ENCODE data around the gene PDE7B. TPM values are rescaled to one million over a fixed set of nuclear protein-coding genes. Genes with fewer than 3 reads are reported as not detected.

Gene PDE7B
- total RNA-seq, 1 donor from 2014 or later: 24.5 TPM

DNA sequence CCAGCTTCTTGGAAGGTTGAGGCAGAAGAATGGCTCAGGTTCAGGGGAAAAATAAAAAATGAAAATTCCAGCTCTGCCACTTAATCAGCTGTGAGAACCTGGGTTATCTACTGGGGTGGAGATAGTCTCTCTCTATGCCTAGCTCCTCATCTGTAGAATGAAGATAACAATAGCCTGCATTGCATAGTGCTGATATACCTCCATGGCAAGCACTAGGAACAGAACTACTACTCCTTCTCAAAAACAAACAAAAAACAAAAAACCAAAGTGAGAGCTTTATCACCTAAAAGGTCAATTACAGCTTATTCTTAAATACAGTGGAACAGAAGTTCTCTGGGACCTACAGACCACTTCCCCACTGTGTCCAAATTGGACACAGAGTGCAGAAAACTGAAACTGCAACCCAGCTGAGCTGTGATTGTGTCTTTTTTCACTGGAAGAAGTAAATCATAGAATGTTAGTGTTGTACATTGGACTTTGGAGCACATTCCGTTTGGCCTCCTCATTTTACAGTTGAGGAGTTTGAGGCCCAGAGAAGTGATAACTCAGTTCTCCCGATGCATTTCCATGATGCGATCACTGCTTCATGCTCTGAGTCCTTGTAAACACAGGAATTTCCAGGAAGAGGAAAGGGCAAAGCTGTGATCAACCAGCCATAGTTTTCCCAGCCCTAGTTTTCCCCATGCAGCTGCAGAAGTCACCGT is 375.3 kb downstream of the PDE7B start:
- DNase-seq: no peak
- ATAC-seq: peak; percentile 43
- intact Hi-C loops (cut with micrococcal nuclease): loop anchor here (5.0 kb wide), 2 partner anchors 190 to 690 kb away; no protein-coding TSS in a partner anchor

- DNase-seq: no peak
- ATAC-seq: no peak
- intact Hi-C loops (cut with micrococcal nuclease): loop anchor here (5.0 kb wide), 2 partner anchors 192 to 692 kb away; no protein-coding TSS in a partner anchor
Observed at GRCh38 chr6:136228814-136229213, 377.3 kb downstream of the PDE7B start.

DNA sequence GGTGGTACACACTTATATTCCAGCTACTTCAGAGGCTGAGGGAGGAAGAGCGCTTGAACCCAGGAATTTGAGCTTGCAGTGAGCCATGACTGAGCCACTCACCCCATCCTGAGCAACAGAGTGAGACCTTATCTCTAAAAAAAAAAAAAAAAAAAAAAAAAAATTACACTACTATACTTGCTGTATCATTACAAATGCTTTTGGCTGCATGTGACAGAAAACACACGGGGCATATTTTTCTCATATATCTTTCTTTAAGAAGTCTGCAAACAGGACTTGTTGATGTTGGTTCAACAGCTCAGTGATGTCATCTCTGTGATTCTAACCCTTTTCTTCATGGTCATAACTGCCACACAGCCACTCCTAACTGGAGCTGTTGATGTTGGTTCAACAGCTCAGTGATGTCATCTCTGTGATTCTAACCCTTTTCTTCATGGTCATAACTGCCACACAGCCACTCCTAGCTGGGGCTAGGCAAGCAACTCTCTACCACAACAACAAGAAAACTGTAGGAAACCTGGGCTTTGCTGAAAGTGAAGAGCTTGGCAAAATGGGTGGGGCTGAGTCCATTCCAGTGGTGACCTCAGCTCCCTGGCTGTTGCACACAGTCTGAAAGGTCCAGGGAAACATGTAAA is 378.8 kb downstream of the PDE7B start:
- ATAC-seq: no peak
- intact Hi-C loops (cut with micrococcal nuclease): no loop called here
- no peak for DNase-seq

- ATAC-seq (no peak), DNase-seq (no peak)
- intact Hi-C loops (cut with micrococcal nuclease): no loop called here
Observed at GRCh38 chr6:136232701-136233100, 381.2 kb downstream of the PDE7B start.

DNA sequence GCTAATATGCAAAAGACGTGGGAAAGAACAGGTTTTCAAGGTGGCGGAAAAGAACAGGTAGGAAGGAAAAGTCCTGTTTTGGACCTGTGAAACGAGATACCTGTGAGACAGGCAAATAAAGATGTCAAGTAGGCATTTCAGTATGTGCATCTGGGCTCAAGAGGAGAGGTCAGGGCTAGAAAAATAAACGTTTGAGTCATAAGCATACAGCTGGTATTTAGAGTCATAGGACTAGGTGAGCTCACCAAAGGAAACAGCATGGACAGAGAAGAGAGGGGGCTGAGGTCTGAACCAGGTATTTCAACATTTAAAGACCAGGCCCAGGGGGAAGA is 383.7 kb downstream of the PDE7B start:
- ATAC-seq (no peak), DNase-seq (no peak)
- intact Hi-C loops (cut with micrococcal nuclease): no loop called here

DNA sequence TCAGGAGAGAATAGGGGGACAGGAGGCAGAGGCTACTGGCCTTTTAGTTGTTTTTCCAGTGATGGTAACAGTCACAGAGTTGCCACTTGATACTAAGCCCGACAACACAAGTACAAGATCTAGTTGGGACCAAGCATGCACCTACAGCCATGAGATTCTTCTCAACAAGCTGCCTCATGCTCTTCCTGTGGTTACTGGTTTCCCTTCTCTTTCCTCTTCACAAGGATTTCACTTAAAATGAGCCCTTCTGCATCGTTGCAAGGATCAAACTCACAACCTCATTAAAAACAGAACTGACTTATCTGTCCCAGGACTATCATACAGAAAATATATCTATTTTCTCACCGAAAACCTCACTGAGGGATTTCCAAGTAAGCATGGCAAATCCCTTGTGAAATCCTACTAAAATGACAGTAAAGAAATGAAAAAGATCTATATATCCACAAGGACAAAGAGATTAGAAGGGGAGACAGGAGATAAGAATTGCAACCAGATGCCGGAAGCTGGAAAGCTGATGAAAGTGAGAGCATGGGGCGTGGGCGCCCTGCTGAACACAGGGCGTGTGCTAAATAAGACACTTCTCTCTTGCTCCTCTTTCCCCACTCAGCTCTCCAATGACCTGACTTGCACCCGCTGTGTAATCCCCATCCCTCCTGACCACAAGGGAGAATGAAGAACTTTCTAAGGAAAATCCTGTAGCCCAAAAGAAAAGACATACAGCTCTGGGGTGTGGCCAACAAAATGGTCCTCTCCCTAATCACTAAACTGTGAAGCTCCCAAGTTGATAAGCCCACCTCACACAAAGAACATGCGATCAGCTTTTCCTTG is 385.2 kb downstream of the PDE7B start:
- DNase-seq: no peak
- intact Hi-C loops (cut with micrococcal nuclease): no loop called here
- ATAC-seq: peak; percentile 52

DNA sequence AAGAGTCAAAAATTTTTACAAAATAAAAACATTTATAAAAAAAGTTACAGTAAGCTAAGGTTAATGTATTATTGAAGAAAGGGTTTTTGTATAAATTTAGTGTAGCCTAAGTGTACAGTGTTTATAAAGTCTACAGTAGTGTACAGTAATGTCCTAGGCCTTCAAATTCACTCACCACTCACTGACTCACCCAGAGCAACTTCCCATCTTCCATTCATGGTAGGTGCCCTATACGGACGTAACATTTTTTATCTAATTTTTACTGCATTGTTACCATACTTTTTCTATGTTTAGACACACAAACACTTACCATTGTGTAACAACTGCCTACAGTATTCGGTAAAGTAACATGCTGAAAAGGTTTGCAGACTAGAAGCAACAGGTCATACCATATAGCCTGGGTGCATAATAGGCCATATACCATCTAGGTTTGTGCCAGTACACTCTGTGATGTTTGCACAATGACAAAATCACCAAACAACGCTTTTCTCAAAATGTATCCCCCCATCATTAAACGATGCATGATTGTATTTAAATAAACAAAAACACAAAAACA is 392.6 kb downstream of the PDE7B start:
- DNase-seq: no peak
- intact Hi-C loops (cut with micrococcal nuclease): no loop called here

More for the DNA sequence above, 392.6 kb downstream of the PDE7B start:
- no peak for ATAC-seq
